GM21360 (cell line): ENCODE measurements around the gene HTT.
"Not testable (repeated sequence)": the region's sequence is repeated elsewhere in the genome, so short reads cannot be mapped to it uniquely, and the experiment has no call there.

Experiments used
- ATAC-seq: cut with Tn5 transposase; IDR thresholded peaks from one replicate; pipeline ENCODE4 v1.9.1; 2021; ENCODE audit warnings: mild to moderate bottlenecking, moderate library complexity; ENCODE audit not compliant: unreplicated experiment

Gene HTT

DNA sequence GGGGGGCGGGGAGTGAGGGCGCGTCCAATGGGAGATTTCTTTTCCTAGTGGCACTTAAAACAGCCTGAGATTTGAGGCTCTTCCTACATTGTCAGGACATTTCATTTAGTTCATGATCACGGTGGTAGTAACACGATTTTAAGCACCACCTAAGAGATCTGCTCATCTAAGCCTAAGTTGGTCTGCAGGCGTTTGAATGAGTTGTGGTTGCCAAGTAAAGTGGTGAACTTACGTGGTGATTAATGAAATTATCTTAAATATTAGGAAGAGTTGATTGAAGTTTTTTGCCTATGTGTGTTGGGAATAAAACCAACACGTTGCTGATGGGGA is 1.1 kb downstream of the HTT start:
- ATAC-seq = no peak

GRCh38 chr4:3077796-3078195 is 3.3 kb downstream of the HTT start:
- no peak for ATAC-seq

- no peak for ATAC-seq
Observed at GRCh38 chr4:3079694-3080123, 5.2 kb downstream of the HTT start.

GRCh38 chr4:3082925-3083515 is 8.5 kb downstream of the HTT start:
- no peak for ATAC-seq

- ATAC-seq = no peak
Observed at GRCh38 chr4:3083732-3084131, 9.3 kb downstream of the HTT start.

- ATAC-seq = no peak
Observed at GRCh38 chr4:3085948-3086670, 11.6 kb downstream of the HTT start.

DNA sequence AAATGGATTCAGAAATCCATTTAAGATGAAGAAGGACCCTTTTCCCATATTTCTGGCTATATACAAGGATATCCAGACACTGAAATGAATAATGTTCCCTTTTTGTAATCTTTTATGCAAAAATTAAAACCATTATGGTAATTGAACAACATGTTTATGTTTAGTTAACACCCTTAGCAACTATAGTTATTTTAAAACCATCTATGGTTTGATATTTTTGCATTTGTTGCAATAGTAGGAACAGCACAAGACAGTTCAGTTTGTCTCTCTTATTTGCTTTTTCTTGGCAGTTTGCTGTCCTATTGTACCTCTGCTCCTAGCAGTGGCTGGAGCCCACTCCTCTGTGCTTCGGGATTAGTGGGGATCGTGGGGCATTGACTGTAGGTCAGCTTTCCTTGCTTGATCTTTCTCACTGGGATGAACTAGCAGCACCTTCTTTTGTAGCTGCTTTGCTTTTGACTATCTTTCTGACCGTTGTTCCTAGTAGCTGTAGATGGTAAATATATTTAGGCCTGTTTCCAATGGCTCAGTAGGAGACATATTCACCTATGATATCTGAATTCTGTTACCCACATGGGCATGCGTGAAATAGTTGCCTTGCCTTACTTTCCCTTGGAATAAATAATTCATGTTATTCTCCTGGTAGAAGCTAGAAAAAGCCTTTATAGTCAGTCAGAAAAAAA is 12.8 kb downstream of the HTT start:
- no peak for ATAC-seq

DNA sequence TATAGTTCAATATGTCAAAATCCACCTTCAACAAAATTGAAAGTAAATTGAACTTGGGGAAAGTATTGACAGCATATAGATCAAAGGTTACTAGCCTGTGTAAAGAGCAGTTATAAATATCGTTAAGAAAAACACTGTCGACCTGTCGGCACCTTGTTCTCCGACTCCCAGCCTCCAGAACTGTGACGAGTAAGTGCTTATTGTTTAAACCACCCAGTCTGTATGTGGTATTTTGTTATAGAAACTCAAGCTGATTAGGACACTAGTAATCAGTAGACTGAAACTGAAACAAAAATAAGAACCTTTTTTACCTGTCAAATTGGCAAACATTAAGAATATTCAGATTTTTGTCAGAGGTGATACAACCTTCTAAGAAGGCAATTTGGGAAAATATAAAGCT is 17.0 kb downstream of the HTT start:
- ATAC-seq = no peak

DNA sequence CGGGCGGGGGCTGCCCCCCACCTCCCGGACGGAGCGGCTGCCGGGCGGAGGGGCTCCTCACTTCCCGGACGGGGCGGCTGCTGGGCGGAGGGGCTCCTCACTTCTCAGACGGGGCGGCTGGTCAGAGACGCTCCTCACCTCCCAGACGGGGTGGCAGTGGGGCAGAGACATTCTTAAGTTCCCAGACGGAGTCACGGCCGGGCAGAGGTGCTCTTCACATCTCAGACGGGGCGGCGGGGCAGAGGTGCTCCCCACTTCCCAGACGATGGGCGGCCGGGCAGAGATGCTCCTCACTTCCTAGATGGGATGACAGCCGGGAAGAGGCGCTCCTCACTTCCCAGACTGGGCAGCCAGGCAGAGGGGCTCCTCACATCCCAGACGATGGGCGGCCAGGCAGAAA is 20.2 kb downstream of the HTT start:
- ATAC-seq = not testable (repeated sequence)

DNA sequence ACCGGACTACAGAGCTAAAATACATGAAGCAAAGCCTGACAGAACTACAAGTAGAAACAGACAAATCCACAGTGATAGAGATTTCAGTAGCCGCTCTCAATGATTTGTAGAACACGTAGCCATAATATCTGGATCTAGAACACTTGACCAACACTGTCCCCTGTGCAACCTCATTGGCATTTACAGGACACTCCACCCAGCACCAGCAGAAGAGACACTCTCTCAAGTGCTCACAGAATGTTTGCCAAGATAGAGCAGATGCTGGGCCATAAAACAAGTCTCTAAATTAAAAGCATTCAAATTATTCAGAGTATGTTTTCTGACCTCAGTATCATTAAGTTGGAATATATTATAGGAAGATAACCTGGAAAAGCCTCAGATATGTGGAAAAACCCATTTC is 21.7 kb downstream of the HTT start:
- ATAC-seq = no peak

DNA sequence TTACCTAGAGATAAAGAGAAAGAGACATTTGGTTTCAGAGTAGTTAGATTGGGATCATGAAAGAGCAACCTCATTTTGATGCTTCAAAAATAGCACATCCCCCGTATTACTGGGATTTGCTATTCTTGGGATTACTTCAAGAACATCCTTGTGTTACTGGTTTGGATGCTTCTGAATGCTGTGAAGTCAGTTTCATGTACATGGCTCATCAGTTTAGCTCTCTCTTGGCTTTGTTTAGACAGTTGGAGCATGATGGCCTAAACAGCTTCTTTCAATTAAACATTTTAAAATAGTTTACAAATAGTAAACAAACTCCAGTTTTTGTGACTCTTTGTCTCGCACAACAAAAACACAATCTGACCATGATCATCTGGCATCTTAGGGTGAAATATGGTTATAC is 23.9 kb downstream of the HTT start:
- ATAC-seq = no peak

GRCh38 chr4:3106339-3107186 is 32.1 kb downstream of the HTT start:
- ATAC-seq = peak; percentile 85

DNA sequence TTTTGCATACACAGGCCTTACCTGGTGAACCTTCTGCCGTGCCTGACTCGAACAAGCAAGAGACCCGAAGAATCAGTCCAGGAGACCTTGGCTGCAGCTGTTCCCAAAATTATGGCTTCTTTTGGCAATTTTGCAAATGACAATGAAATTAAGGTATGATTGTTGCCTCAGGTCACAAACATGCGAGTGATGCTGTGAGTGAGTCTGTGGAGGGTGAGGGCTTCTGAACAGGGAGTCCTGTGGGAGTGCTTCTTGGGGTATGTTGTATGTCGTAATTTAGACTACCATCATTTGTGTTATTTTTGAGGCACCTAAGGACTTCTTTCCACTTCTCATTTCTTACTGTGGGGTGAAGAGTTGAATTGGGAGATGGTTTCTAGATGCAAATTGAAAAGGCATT is 32.8 kb downstream of the HTT start:
- ATAC-seq = no peak

- ATAC-seq = no peak
Observed at GRCh38 chr4:3107691-3108121, 33.2 kb downstream of the HTT start.

DNA sequence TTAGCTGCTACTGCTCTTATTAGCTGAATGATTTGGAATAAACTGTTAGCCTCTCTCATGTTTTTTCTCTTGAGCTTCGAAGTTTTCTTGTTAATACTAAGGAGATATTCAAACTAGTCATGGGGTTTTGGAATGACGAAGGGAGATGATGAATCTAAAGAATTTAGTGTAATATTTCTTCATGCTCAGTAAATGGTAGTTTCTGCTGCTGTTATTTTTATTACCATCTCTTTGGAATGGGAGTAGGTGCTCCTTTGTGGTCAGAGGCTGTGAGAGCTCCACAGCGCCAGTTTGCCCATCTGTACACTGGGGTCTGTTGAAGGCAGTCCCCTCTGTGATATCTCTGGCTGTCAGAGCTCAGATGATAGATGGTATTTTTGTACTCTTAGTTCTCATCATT is 33.7 kb downstream of the HTT start:
- ATAC-seq = no peak

- no peak for ATAC-seq
Observed at GRCh38 chr4:3111461-3111860, 37.0 kb downstream of the HTT start.

- ATAC-seq = no peak
Observed at GRCh38 chr4:3112201-3112600, 37.7 kb downstream of the HTT start.

DNA sequence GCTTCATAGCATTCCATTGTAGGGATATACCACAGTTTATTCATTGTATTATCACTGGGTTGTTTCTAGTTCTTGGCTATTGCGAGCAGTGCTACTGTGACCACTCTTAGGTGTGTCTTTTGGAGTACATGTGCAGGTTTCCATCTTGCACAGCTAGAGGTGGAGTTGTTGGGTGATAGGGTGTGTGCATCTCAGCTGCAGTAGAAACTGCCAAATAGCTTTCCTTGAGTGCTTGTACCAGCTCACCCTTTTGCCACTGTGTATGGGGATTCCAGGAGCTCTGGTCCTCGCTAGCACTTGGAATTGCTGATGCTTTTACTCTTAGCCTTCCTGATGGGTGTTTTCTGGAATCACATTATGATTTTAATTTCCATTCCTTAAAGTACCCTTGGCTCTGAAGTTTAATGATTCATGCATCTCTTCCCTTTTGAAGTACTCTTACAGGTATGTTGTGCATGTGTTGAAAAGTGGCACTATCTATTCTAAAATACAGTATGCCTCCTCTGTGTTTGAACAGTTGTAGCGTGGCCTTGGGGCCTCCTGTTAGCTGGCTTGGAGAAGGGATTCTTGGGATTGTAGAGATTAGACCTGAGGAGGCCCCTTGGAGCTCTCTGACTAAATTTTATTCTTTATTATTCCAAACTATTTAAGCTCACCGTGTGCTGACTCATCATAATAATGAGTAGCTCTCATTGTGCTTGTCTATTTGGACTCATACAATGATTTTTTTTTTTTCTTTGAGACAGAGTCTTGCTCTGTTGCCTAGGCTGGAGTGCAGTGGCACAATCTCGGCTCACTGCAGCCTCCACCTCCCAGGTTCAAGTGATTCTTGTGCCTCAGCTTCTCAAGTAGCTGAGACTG is 38.4 kb downstream of the HTT start:
- ATAC-seq = no peak

GRCh38 chr4:3114377-3114776 is 39.9 kb downstream of the HTT start:
- no peak for ATAC-seq

GRCh38 chr4:3115637-3116270 is 41.3 kb downstream of the HTT start:
- ATAC-seq = no peak
